WI38 (cell line): ENCODE data around the gene DNMT3A.

Experiments used
- H3K4me3 ChIP-seq: 2 replicates; pipeline ENCODE4 v1.5.1; 2011; ENCODE audit warnings: low read depth, mild to moderate bottlenecking, control low read depth, low read length
- CTCF ChIP-seq: IDR thresholded peaks from 2 replicates; pipeline ENCODE4 v1.5.1; 2012; ENCODE audit warnings: low read depth, mild to moderate bottlenecking, control low read depth, low read length

The DNMT3A gene

GRCh38 chr2:25337891-25338290 is 3.8 kb downstream of the DNMT3A start:
- TF ChIP-seq CTCF, result no peak
- H3K4me3 ChIP-seq, result no peak overlapping the region

GRCh38 chr2:25337276-25337675 is 4.4 kb downstream of the DNMT3A start:
- H3K4me3 ChIP-seq, result no peak overlapping the region
- TF ChIP-seq CTCF, result no peak

- no peak for TF ChIP-seq CTCF
- no peak overlapping the region for H3K4me3 ChIP-seq
These were observed 5.3 kb downstream of the DNMT3A start for GRCh38 chr2:25336383-25336841.

- TF ChIP-seq CTCF, result no peak
- no peak overlapping the region for H3K4me3 ChIP-seq
These were observed 5.8 kb downstream of the DNMT3A start for GRCh38 chr2:25335971-25336370.

GRCh38 chr2:25335204-25335603 is 6.5 kb downstream of the DNMT3A start:
- TF ChIP-seq CTCF, result no peak
- H3K4me3 ChIP-seq, result no peak overlapping the region

- no peak for TF ChIP-seq CTCF
- no peak overlapping the region for H3K4me3 ChIP-seq
These were observed 7.2 kb downstream of the DNMT3A start for GRCh38 chr2:25334482-25334881.

- no peak overlapping the region for H3K4me3 ChIP-seq
- no peak for TF ChIP-seq CTCF
These were observed 7.7 kb downstream of the DNMT3A start for GRCh38 chr2:25333981-25334380.
